OCI-LY1 (cell line): ENCODE results near the gene DENND1B.

Experiments
- CTCF ChIP-seq: fragments of 200-600 bp; sonication (generic), shearing (Covaris generic); IDR thresholded peaks from 2 replicates; pipeline ENCODE4 v1.5.1; 2017; ENCODE audit warnings: mild to moderate bottlenecking, antibody characterized with exemption, low read length, moderate library complexity, mixed read lengths
- EZH2 ChIP-seq: fragments of 200-600 bp; sonication (generic), shearing (Covaris generic); IDR thresholded peaks from 2 replicates; pipeline ENCODE4 v1.8.0; 2017; ENCODE audit warnings: borderline replicate concordance, mixed run types, mild to moderate bottlenecking, antibody characterized with exemption, low read length, moderate library complexity, mixed read lengths

GRCh38 chr1:197683895-197684553, 91.3 kb downstream of the DENND1B start:
- no peak for TF ChIP-seq EZH2
- TF ChIP-seq CTCF, result no peak
